ENCODE results near the gene PTH2. TPM values are rescaled to one million over a fixed set of nuclear protein-coding genes. Genes with fewer than 3 reads are reported as not detected.

The PTH2 gene
- polyA plus RNA-seq, 1 donor (not counting 4 experiments of a cell fraction or from before 2014, with no cell fraction given), result not detected

DNA sequence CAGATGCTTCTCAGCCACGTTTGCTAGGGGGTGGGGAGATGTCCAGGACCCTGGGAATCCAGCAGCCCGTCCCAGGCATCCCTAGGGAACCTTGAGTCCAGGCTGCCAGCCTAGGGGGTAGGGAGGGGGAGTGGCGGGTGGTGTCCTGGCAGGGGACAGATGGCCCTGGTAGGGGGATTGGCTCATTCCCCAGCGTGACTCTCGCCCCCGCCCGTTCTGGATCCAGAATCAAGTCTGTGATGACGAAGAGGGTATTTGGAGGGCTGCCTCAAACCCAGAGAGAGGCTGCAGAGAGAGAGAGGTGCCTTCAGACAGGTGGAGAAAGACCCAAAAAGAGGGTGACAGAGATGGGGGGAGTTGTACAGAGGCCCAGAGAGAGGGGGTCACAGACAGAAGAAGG lies 14.0 kb upstream of the PTH2 start:
- Histone ChIP-seq H3K27me3 (ENCODE audit: control insufficient read depth, extremely low read depth, insufficient read depth, low read length) (peaks cover 97% of the 10 kb centered on the region), H3K4me1 (ENCODE audit: control insufficient read depth, extremely low read depth, insufficient read depth, low read length) (peaks cover 1% of the 10 kb centered on the region), H3K4me2 (ENCODE audit: control insufficient read depth, extremely low read depth, insufficient read depth, low read depth, low read length) (no peak overlapping the region), H3K79me2 (ENCODE audit: control insufficient read depth, insufficient read depth, low read length) (no peaks in the 10 kb centered on the region), H3K9me3 (ENCODE audit: control insufficient read depth, low read depth, low read length) (no peaks in the 10 kb centered on the region), H3K9me1 (ENCODE audit: control insufficient read depth, extremely low read depth, insufficient read depth, low read length) (no peaks in the 10 kb centered on the region), H3K4me3 (ENCODE audit: control insufficient read depth in 2 of 3, extremely low read depth in 1 of 3, insufficient read depth in 2 of 3, low read depth in 1 of 3, low read length in 3 of 3) (no peak overlapping the region), H3K36me3 (ENCODE audit: control insufficient read depth in 2 of 2, extremely low read depth in 1 of 2, insufficient read depth in 2 of 2, low read length in 2 of 2) (no peaks in the 10 kb centered on the region), H3K9ac (ENCODE audit: control insufficient read depth, extremely low read depth, insufficient read depth, low read length) (no peak overlapping the region), H2AFZ (ENCODE audit: control insufficient read depth, low read length) (no peak overlapping the region), H4K20me1 (ENCODE audit: control insufficient read depth, extremely low read depth, insufficient read depth, low read length) (no peaks in the 10 kb centered on the region), H3K27ac (ENCODE audit: control insufficient read depth, insufficient read depth, low read length) (no peak overlapping the region)
- peak; percentile 24 for TF ChIP-seq EZH2 (IDR thresholded peaks at IDR 0.05; ENCODE audit: low read length)
- TF ChIP-seq, protein P1, sequence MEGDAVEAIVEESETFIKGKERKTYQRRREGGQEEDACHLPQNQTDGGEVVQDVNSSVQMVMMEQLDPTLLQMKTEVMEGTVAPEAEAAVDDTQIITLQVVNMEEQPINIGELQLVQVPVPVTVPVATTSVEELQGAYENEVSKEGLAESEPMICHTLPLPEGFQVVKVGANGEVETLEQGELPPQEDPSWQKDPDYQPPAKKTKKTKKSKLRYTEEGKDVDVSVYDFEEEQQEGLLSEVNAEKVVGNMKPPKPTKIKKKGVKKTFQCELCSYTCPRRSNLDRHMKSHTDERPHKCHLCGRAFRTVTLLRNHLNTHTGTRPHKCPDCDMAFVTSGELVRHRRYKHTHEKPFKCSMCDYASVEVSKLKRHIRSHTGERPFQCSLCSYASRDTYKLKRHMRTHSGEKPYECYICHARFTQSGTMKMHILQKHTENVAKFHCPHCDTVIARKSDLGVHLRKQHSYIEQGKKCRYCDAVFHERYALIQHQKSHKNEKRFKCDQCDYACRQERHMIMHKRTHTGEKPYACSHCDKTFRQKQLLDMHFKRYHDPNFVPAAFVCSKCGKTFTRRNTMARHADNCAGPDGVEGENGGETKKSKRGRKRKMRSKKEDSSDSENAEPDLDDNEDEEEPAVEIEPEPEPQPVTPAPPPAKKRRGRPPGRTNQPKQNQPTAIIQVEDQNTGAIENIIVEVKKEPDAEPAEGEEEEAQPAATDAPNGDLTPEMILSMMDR (optimal IDR thresholded peaks at IDR 0.05 in 1 of 3, IDR thresholded peaks at IDR 0.05 in 1 of 3, conservative IDR thresholded peaks at IDR 0.05 in 1 of 3; ENCODE audit: extremely low read depth in 1 of 3, insufficient read depth in 2 of 3, low read length in 3 of 3), result no peak
- FAIRE-seq (no peak), DNase-seq (ENCODE audit: low read depth, low spot score) (no peak)
- dilution Hi-C loops (cut with MboI; ENCODE audit: extremely low pct_ligation_motif_present, low sequenced_read_pairs), result no loop called here

DNA sequence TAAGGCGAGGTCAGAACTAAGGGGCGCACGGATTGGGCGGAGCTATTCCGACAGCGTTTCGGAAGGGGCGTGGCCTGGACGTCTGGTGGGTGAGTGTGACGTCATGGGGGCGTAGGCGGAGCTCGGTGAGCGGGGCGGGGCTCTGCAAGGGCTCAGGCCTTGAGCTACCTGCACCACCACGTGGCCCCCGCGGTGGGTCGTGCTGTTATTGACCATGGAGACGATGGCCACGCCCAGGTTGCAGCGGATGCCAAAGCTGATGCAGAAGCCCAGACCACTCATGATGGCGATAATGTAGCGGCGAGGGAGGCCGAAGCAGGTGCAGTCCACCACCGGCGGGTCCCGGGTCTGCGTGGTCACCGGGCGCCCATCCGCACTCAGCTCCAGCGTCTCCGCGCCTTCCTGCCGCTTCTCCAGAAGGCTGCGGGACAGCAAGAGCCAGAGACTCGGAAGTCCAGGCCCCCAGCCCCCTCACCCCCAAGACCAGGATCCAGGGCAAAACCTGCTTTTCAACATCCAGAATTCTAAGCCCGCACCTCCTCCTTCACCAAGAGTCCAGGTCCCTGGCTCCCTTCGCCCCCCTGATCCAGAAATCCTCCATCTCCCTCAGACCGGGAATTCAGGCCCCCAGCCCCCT lies 13.3 kb upstream of the PTH2 start:
- Histone ChIP-seq H3K36me3 (ENCODE audit: control insufficient read depth in 2 of 2, extremely low read depth in 1 of 2, insufficient read depth in 2 of 2, low read length in 2 of 2) (no peaks in the 10 kb centered on the region), H3K27me3 (ENCODE audit: control insufficient read depth, extremely low read depth, insufficient read depth, low read length) (peaks cover 97% of the 10 kb centered on the region), H3K9ac (ENCODE audit: control insufficient read depth, extremely low read depth, insufficient read depth, low read length) (no peak overlapping the region), H3K4me2 (ENCODE audit: control insufficient read depth, extremely low read depth, insufficient read depth, low read depth, low read length) (no peak overlapping the region), H3K4me1 (ENCODE audit: control insufficient read depth, extremely low read depth, insufficient read depth, low read length) (no peaks in the 10 kb centered on the region), H4K20me1 (ENCODE audit: control insufficient read depth, extremely low read depth, insufficient read depth, low read length) (no peaks in the 10 kb centered on the region), H3K9me1 (ENCODE audit: control insufficient read depth, extremely low read depth, insufficient read depth, low read length) (no peaks in the 10 kb centered on the region), H3K9me3 (ENCODE audit: control insufficient read depth, low read depth, low read length) (no peaks in the 10 kb centered on the region), H3K4me3 (ENCODE audit: control insufficient read depth in 2 of 3, extremely low read depth in 1 of 3, insufficient read depth in 2 of 3, low read depth in 1 of 3, low read length in 3 of 3) (no peak overlapping the region), H3K27ac (ENCODE audit: control insufficient read depth, insufficient read depth, low read length) (no peak overlapping the region), H3K79me2 (ENCODE audit: control insufficient read depth, insufficient read depth, low read length) (no peaks in the 10 kb centered on the region), H2AFZ (ENCODE audit: control insufficient read depth, low read length) (no peak overlapping the region)
- dilution Hi-C loops (cut with MboI; ENCODE audit: extremely low pct_ligation_motif_present, low sequenced_read_pairs), result no loop called here
- FAIRE-seq (no peak), DNase-seq (ENCODE audit: low read depth, low spot score) (no peak)
- TF ChIP-seq, protein P1 (optimal IDR thresholded peaks at IDR 0.05 in 1 of 3, IDR thresholded peaks at IDR 0.05 in 1 of 3, conservative IDR thresholded peaks at IDR 0.05 in 1 of 3; ENCODE audit: extremely low read depth in 1 of 3, insufficient read depth in 2 of 3, low read length in 3 of 3), result no peak
- TF ChIP-seq EZH2 (IDR thresholded peaks at IDR 0.05; ENCODE audit: low read length), result peak; percentile 23

All from keratinocyte (primary cell).